Trophoblast cell (in vitro differentiated cells and primary cell): ENCODE results near the gene RPL26.

Experiments used
- DNase-seq, 2 donors: peaks; one replicate each; pipeline ENCODE4 v3.0.0-alpha.2; 2016
- H2AFZ ChIP-seq: 2 replicates; pipeline ENCODE4 v1.6.1; 2013; ENCODE audit warnings: low read length, moderate library complexity, mild to moderate bottlenecking; ENCODE audit not compliant: insufficient read depth, poor library complexity
- H2AK5ac ChIP-seq: 2 replicates; pipeline ENCODE4 v1.6.1; 2013; ENCODE audit warnings: mild to moderate bottlenecking, low read length
- H2BK120ac ChIP-seq: 2 replicates; pipeline ENCODE4 v1.6.1; 2013; ENCODE audit warnings: low read length, mild to moderate bottlenecking, moderate library complexity; ENCODE audit not compliant: insufficient read depth, poor library complexity
- H2BK12ac ChIP-seq: 2 replicates; pipeline ENCODE4 v1.6.1; 2013; ENCODE audit warnings: mild to moderate bottlenecking, low read length, moderate library complexity
- H2BK5ac ChIP-seq: 2 replicates; pipeline ENCODE4 v1.6.1; 2013; ENCODE audit warnings: low read length, low read depth, moderate library complexity, mild to moderate bottlenecking; ENCODE audit not compliant: poor library complexity
- H3K14ac ChIP-seq: 2 replicates; pipeline ENCODE4 v1.6.1; 2013; ENCODE audit warnings: mild to moderate bottlenecking, low read length
- H3K18ac ChIP-seq: 2 replicates; pipeline ENCODE4 v1.6.1; 2013; ENCODE audit warnings: mild to moderate bottlenecking, low read length
- H3K23ac ChIP-seq: 2 replicates; pipeline ENCODE4 v1.6.1; 2013; ENCODE audit warnings: low read length
- H3K27ac ChIP-seq: 2 replicates; pipeline ENCODE4 v1.5.1; 2013; ENCODE audit warnings: low read depth, mild to moderate bottlenecking, inconsistent platforms, low read length, moderate library complexity
- H3K27me3 ChIP-seq: 2 replicates; pipeline ENCODE4 v1.6.1; 2013; ENCODE audit warnings: inconsistent platforms, mild to moderate bottlenecking, low read length, moderate library complexity; ENCODE audit not compliant: insufficient read depth
- H3K36me3 ChIP-seq, 2 experiments: 1 replicate in 1 of 2; 2 replicates in 1 of 2; pipeline ENCODE4 v1.6.1; 2013; ENCODE audit warnings: low read length in 2 of 2, mild to moderate bottlenecking in 2 of 2, moderate library complexity in 1 of 2; ENCODE audit not compliant: insufficient read depth in 2 of 2, control insufficient read depth in 1 of 2
- H3K4ac ChIP-seq: 2 replicates; pipeline ENCODE4 v1.6.1; 2013; ENCODE audit warnings: low read depth, mild to moderate bottlenecking, low read length, moderate library complexity
- H3K4me1 ChIP-seq, 2 experiments: 1 replicate in 1 of 2; 2 replicates in 1 of 2; pipeline ENCODE4 v1.6.1; 2013; ENCODE audit warnings: low read length in 2 of 2, mild to moderate bottlenecking in 2 of 2, moderate library complexity in 1 of 2; ENCODE audit not compliant: insufficient read depth in 2 of 2, control insufficient read depth in 1 of 2
- H3K4me2 ChIP-seq: 2 replicates; pipeline ENCODE4 v1.6.1; 2013; ENCODE audit warnings: inconsistent platforms, mild to moderate bottlenecking, low read length, moderate library complexity
- H3K4me3 ChIP-seq: 2 replicates; pipeline ENCODE4 v1.5.1; 2013; ENCODE audit warnings: mild to moderate bottlenecking, low read depth, low read length, inconsistent platforms
- H3K79me1 ChIP-seq: one replicate; pipeline ENCODE4 v1.6.1; 2013; ENCODE audit warnings: low read length
- H3K79me2 ChIP-seq: 2 replicates; pipeline ENCODE4 v1.6.1; 2013; ENCODE audit warnings: low read length, mild to moderate bottlenecking; ENCODE audit not compliant: control insufficient read depth, insufficient read depth, poor library complexity
- H3K9ac ChIP-seq: 2 replicates; pipeline ENCODE4 v1.6.1; 2013; ENCODE audit warnings: mild to moderate bottlenecking, low read length
- H3K9me3 ChIP-seq: 2 replicates; pipeline ENCODE4 v1.6.1; 2013; ENCODE audit warnings: low read depth, mild to moderate bottlenecking, control low read depth, inconsistent platforms, low read length; ENCODE audit not compliant: insufficient read depth
- H4K12ac ChIP-seq: 2 replicates; pipeline ENCODE4 v1.6.1; 2013; ENCODE audit warnings: low read depth, mild to moderate bottlenecking, low read length, moderate library complexity
- H4K8ac ChIP-seq: 2 replicates; pipeline ENCODE4 v1.6.1; 2013; ENCODE audit warnings: low read depth, mild to moderate bottlenecking, low read length, moderate library complexity
- H4K91ac ChIP-seq: one replicate; pipeline ENCODE4 v1.6.1; 2013; ENCODE audit warnings: low read depth, mild to moderate bottlenecking, low read length, moderate library complexity
- WGBS: extraction: QIAGEN DNeasy Blood & Tissue Kit; methylation state at CpG from one replicate; pipeline ENCODE4 v1.1.7; 2013; ENCODE audit warnings: missing lambda C conversion rate; ENCODE audit not compliant: insufficient read length, insufficient coverage; ENCODE audit errors: extremely low coverage; 5-methylcytosine and 5-hydroxymethylcytosine counted together

The RPL26 gene

GRCh38 chr17:8417806-8418205 is 34.8 kb upstream of the RPL26 start:
- no peak overlapping the region for H3K18ac ChIP-seq
- H2BK12ac ChIP-seq = no peak overlapping the region
- no peak overlapping the region for H2AFZ ChIP-seq
- no CpG with 5 or more reads among the region's 4 CpGs for WGBS
- peak overlapping the region; percentile 35 for H3K23ac ChIP-seq
- H3K9ac ChIP-seq = no peak overlapping the region
- no peak overlapping the region for H2BK5ac ChIP-seq
- H3K27ac ChIP-seq = no peak overlapping the region
- H3K4me3 ChIP-seq = no peak overlapping the region
- H3K4ac ChIP-seq = no peak overlapping the region
- peak in 1 of 2 donors; percentile 60 for DNase-seq
- no peaks in the 10 kb centered on the region for H3K36me3 ChIP-seq
- H3K4me1 ChIP-seq = peaks cover 0 to 3% of the 10 kb centered on the region in 2 experiments
- no peak overlapping the region for H4K12ac ChIP-seq
- no peaks in the 10 kb centered on the region for H3K27me3 ChIP-seq
- no peaks in the 10 kb centered on the region for H3K79me1 ChIP-seq
- H4K8ac ChIP-seq = no peak overlapping the region
- no peak overlapping the region for H3K14ac ChIP-seq
- no peak overlapping the region for H2BK120ac ChIP-seq
- no peak overlapping the region for H4K91ac ChIP-seq
- H3K79me2 ChIP-seq = no peaks in the 10 kb centered on the region
- H3K4me2 ChIP-seq = no peak overlapping the region
- no peak overlapping the region for H2AK5ac ChIP-seq
- no peaks in the 10 kb centered on the region for H3K9me3 ChIP-seq

GRCh38 chr17:8413938-8414337 is 30.9 kb upstream of the RPL26 start:
- Histone ChIP-seq H3K79me2 (no peaks in the 10 kb centered on the region), H3K4me3 (no peak overlapping the region), H3K79me1 (no peaks in the 10 kb centered on the region), H3K9ac (no peak overlapping the region), H3K23ac (no peak overlapping the region), H3K14ac (no peak overlapping the region), H3K36me3 (no peaks in the 10 kb centered on the region), H2BK5ac (no peak overlapping the region), H3K9me3 (no peaks in the 10 kb centered on the region), H4K12ac (no peak overlapping the region), H3K4me1 (no peaks in the 10 kb centered on the region), H3K4me2 (no peak overlapping the region), H4K91ac (no peak overlapping the region), H3K18ac (no peak overlapping the region), H2AK5ac (no peak overlapping the region), H3K27me3 (no peaks in the 10 kb centered on the region), H2BK12ac (no peak overlapping the region), H2BK120ac (no peak overlapping the region), H2AFZ (no peak overlapping the region), H3K4ac (no peak overlapping the region), H4K8ac (no peak overlapping the region), H3K27ac (no peak overlapping the region)
- no peak for DNase-seq

DNA sequence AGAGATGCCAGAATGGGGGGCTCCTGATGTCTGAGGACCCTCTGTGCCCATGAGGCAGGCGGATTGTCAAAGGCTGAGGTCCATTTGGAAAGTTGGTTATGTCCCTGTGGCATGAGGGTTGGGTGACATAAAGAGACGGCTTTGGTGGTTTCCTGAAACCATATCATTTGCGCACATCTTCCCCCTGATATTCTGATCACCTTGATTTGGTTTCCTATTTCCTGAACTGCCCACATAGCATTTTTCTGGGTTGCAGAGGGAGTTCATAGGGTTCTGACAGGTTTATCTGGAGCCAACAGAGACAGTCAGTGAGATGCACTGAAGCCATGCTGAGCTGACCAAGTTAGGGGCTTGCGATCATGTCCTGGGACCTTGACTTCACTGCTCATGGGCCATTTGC is 30.3 kb upstream of the RPL26 start:
- H3K79me1 ChIP-seq = no peaks in the 10 kb centered on the region
- H3K27me3 ChIP-seq = no peaks in the 10 kb centered on the region
- no peak overlapping the region for H4K8ac ChIP-seq
- no peak overlapping the region for H3K27ac ChIP-seq
- H3K4me1 ChIP-seq = peaks cover 0 to 1% of the 10 kb centered on the region in 2 experiments
- H3K4ac ChIP-seq = no peak overlapping the region
- H3K4me2 ChIP-seq = no peak overlapping the region
- H3K9me3 ChIP-seq = no peaks in the 10 kb centered on the region
- no peaks in the 10 kb centered on the region for H3K36me3 ChIP-seq
- H3K9ac ChIP-seq = no peak overlapping the region
- no peak overlapping the region for H3K23ac ChIP-seq
- no peak overlapping the region for H4K12ac ChIP-seq
- H2AK5ac ChIP-seq = no peak overlapping the region
- H3K79me2 ChIP-seq = no peaks in the 10 kb centered on the region
- no peak overlapping the region for H2AFZ ChIP-seq
- no peak overlapping the region for H3K18ac ChIP-seq
- H3K14ac ChIP-seq = no peak overlapping the region
- H2BK5ac ChIP-seq = no peak overlapping the region
- H2BK120ac ChIP-seq = no peak overlapping the region
- DNase-seq = no peak
- H4K91ac ChIP-seq = no peak overlapping the region
- WGBS = no CpG with 5 or more reads among the region's 4 CpGs
- H3K4me3 ChIP-seq = no peak overlapping the region
- no peak overlapping the region for H2BK12ac ChIP-seq

GRCh38 chr17:8412089-8412488 is 29.1 kb upstream of the RPL26 start:
- Histone ChIP-seq H3K4ac (no peak overlapping the region), H4K91ac (no peak overlapping the region), H2BK12ac (no peak overlapping the region), H2AK5ac (no peak overlapping the region), H3K27ac (no peak overlapping the region), H3K79me2 (no peaks in the 10 kb centered on the region), H3K18ac (no peak overlapping the region), H3K23ac (no peak overlapping the region), H2BK120ac (no peak overlapping the region), H3K14ac (no peak overlapping the region), H3K9ac (no peak overlapping the region), H4K12ac (no peak overlapping the region), H3K79me1 (no peaks in the 10 kb centered on the region), H2BK5ac (no peak overlapping the region), H2AFZ (no peak overlapping the region), H3K27me3 (no peaks in the 10 kb centered on the region), H3K36me3 (no peaks in the 10 kb centered on the region), H3K9me3 (no peaks in the 10 kb centered on the region), H3K4me1 (peaks cover 0 to 3% of the 10 kb centered on the region in 2 experiments), H3K4me2 (no peak overlapping the region), H3K4me3 (no peak overlapping the region), H4K8ac (no peak overlapping the region)
- WGBS = no CpG with 5 or more reads among the region's 5 CpGs
- DNase-seq = peak; percentile 36 to 38
